HG03457 (cell line): ENCODE data around the gene MALRD1.
"Not testable (repeated sequence)": the region's sequence is repeated elsewhere in the genome, so short reads cannot be mapped to it uniquely, and the experiment has no call there.

Experiments
- ATAC-seq: cut with Tn5 transposase; IDR thresholded peaks from one replicate; pipeline ENCODE4 v1.9.1; 2021; ENCODE audit warnings: moderate number of reproducible peaks; ENCODE audit not compliant: unreplicated experiment

The MALRD1 gene

GRCh38 chr10:19750972-19751371 lies 702.4 kb downstream of the MALRD1 start:
- no peak for ATAC-seq

- ATAC-seq, result no peak
Measured at GRCh38 chr10:19756919-19757318, 708.3 kb downstream of the MALRD1 start.

- no peak for ATAC-seq
Measured at GRCh38 chr10:19762026-19762425, 713.4 kb downstream of the MALRD1 start.

GRCh38 chr10:19764111-19764510 lies 715.5 kb downstream of the MALRD1 start:
- no peak for ATAC-seq

- ATAC-seq, result no peak
Measured at GRCh38 chr10:19767876-19768275, 719.3 kb downstream of the MALRD1 start.

- not testable (repeated sequence) for ATAC-seq
Measured at GRCh38 chr10:19769826-19770225, 721.2 kb downstream of the MALRD1 start.

- ATAC-seq, result no peak
Measured at GRCh38 chr10:19772972-19773371, 724.4 kb downstream of the MALRD1 start.

- ATAC-seq, result no peak
Measured at GRCh38 chr10:19775296-19775695, 726.7 kb downstream of the MALRD1 start.

- no peak for ATAC-seq
Measured at GRCh38 chr10:19777806-19778205, 729.2 kb downstream of the MALRD1 start.

- no peak for ATAC-seq
Measured at GRCh38 chr10:19778996-19779395, 730.4 kb downstream of the MALRD1 start.

- no peak for ATAC-seq
Measured at GRCh38 chr10:19782430-19783089, 734.0 kb downstream of the MALRD1 start.

GRCh38 chr10:19783721-19784120 lies 735.1 kb downstream of the MALRD1 start:
- ATAC-seq, result no peak
